ENCODE results near the gene PRKCH. TPM values are rescaled to one million over a fixed set of nuclear protein-coding genes. Genes with fewer than 3 reads are reported as not detected.

Gene PRKCH
- total RNA-seq, 1 experiment from 2014 or later = 10.3 TPM

- H3K36me3 Mint-ChIP-seq = no peaks in the 10 kb centered on the region
These were observed 134.0 kb downstream of the PRKCH start for GRCh38 chr14:61455351-61455750.

DNA sequence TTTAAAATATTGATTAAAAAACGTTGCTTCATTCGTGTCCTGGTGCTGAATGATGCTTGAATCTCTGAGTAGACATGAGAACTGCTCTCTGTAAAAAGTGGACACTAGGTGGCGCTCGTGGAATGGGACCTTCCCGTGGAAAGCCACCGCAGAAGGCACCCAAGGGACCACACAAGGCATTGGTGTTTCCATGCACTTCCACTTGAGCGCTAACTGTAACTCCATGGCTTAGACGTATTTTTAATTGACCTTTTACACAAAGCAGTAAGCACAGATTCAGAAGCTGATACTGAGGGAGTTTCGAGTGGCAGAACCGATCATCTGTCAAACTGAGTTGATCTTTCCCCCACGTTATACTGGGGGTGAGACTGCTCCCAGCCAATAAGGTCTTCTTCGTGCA, 135.3 kb downstream of the PRKCH start:
- H3K4me1 Mint-ChIP-seq = peaks cover 15% of the 10 kb centered on the region
- no peaks in the 10 kb centered on the region for H3K27me3 Mint-ChIP-seq (ENCODE audit: low read depth)
- DNase-seq (ENCODE audit: low spot score) (peak; percentile 77), ATAC-seq (peak; percentile 77)
- ChIA-PET POLR2A (no interaction called here), CTCF (no interaction called here)
- TF ChIP-seq CTCF (IDR thresholded peaks at IDR 0.05) (peak; percentile 77), OVOL2 (CRISPR knock-in tag; IDR thresholded peaks at IDR 0.05; ENCODE audit: borderline replicate concordance) (no peak), CBFB (CRISPR knock-in tag; IDR thresholded peaks at IDR 0.05; ENCODE audit: low read depth) (no peak), ZNF423 (CRISPR knock-in tag; IDR thresholded peaks at IDR 0.05) (peak; percentile 89)
- TF ChIP-seq, protein P1, sequence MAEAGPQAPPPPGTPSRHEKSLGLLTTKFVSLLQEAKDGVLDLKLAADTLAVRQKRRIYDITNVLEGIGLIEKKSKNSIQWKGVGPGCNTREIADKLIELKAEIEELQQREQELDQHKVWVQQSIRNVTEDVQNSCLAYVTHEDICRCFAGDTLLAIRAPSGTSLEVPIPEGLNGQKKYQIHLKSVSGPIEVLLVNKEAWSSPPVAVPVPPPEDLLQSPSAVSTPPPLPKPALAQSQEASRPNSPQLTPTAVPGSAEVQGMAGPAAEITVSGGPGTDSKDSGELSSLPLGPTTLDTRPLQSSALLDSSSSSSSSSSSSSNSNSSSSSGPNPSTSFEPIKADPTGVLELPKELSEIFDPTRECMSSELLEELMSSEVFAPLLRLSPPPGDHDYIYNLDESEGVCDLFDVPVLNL (CRISPR knock-in tag; IDR thresholded peaks at IDR 0.05; ENCODE audit: borderline replicate concordance, low read depth) = no peak
- H3K9me3 Mint-ChIP-seq = peaks cover 3% of the 10 kb centered on the region
- H3K4me3 Mint-ChIP-seq = no peak overlapping the region
- H3K27ac Mint-ChIP-seq = no peak overlapping the region
- no peaks in the 10 kb centered on the region for H3K36me3 Mint-ChIP-seq

More at GRCh38 chr14:61455351-61455750, 134.0 kb downstream of the PRKCH start:
- ATAC-seq = no peak
- H3K27me3 Mint-ChIP-seq (ENCODE audit: low read depth) = no peaks in the 10 kb centered on the region
- TF ChIP-seq TP53 (CRISPR knock-in tag; IDR thresholded peaks at IDR 0.05) (no peak), NFYB (CRISPR knock-in tag; conservative IDR thresholded peaks at IDR 0.05; ENCODE audit: low read depth) (no peak), TCF7 (CRISPR knock-in tag; IDR thresholded peaks at IDR 0.05; ENCODE audit: low read depth) (no peak)
- peaks cover 14% of the 10 kb centered on the region for H3K4me1 Mint-ChIP-seq
- CTCF ChIA-PET = interaction anchor here (1.2 kb wide), 1 partner anchor 382 kb away, joined by 4 read pairs; no protein-coding TSS in a partner anchor
- no peak for DNase-seq (ENCODE audit: low spot score)
- POLR2A ChIA-PET = no interaction called here
- H3K27ac Mint-ChIP-seq = no peak overlapping the region
- no peak overlapping the region for H3K4me3 Mint-ChIP-seq
- H3K9me3 Mint-ChIP-seq = peaks cover 3% of the 10 kb centered on the region

DNA sequence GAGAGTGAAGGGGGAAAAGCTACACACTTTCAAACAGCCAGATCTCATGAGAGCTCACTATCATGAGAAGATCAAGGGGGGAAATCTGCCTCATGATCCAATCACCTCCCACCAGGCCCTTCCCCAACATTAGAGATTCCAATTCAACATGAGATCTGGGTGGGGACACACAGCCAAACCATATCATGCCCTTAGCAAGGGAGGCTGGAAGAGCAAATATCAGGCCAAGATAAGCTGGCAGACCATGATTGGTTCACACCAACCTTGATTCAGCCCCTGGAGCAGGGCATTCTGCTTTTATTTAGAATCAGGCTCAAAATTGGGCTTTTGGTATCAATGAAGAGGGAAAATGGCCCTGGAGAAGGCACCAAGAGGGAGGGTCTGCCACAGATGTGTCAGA, 137.4 kb downstream of the PRKCH start:
- ChIA-PET POLR2A (no interaction called here), CTCF (no interaction called here)
- no peak for DNase-seq (ENCODE audit: low spot score)
- no peak for ATAC-seq
- Mint-ChIP-seq H3K27me3 (ENCODE audit: low read depth) (no peaks in the 10 kb centered on the region), H3K4me3 (no peak overlapping the region), H3K36me3 (no peaks in the 10 kb centered on the region), H3K9me3 (peaks cover 3% of the 10 kb centered on the region), H3K27ac (no peak overlapping the region), H3K4me1 (peaks cover 12% of the 10 kb centered on the region)
- TF ChIP-seq FOXK1 (CRISPR knock-in tag; IDR thresholded peaks at IDR 0.05) (no peak), ZNF671 (CRISPR knock-in tag; IDR thresholded peaks at IDR 0.05) (no peak), GABPB1 (CRISPR knock-in tag; IDR thresholded peaks at IDR 0.05) (no peak), NR2C2 (CRISPR knock-in tag; IDR thresholded peaks at IDR 0.05) (no peak), STAT6 (CRISPR knock-in tag; conservative IDR thresholded peaks at IDR 0.05; ENCODE audit: low read depth) (no peak), FOXJ3 (CRISPR knock-in tag; IDR thresholded peaks at IDR 0.05; ENCODE audit: borderline replicate concordance) (no peak)
- TF ChIP-seq, protein P2, sequence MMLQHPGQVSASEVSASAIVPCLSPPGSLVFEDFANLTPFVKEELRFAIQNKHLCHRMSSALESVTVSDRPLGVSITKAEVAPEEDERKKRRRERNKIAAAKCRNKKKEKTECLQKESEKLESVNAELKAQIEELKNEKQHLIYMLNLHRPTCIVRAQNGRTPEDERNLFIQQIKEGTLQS (CRISPR knock-in tag; conservative IDR thresholded peaks at IDR 0.05) = no peak
- TF ChIP-seq, protein P3, sequence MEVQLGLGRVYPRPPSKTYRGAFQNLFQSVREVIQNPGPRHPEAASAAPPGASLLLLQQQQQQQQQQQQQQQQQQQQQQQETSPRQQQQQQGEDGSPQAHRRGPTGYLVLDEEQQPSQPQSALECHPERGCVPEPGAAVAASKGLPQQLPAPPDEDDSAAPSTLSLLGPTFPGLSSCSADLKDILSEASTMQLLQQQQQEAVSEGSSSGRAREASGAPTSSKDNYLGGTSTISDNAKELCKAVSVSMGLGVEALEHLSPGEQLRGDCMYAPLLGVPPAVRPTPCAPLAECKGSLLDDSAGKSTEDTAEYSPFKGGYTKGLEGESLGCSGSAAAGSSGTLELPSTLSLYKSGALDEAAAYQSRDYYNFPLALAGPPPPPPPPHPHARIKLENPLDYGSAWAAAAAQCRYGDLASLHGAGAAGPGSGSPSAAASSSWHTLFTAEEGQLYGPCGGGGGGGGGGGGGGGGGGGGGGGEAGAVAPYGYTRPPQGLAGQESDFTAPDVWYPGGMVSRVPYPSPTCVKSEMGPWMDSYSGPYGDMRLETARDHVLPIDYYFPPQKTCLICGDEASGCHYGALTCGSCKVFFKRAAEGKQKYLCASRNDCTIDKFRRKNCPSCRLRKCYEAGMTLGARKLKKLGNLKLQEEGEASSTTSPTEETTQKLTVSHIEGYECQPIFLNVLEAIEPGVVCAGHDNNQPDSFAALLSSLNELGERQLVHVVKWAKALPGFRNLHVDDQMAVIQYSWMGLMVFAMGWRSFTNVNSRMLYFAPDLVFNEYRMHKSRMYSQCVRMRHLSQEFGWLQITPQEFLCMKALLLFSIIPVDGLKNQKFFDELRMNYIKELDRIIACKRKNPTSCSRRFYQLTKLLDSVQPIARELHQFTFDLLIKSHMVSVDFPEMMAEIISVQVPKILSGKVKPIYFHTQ (CRISPR knock-in tag; IDR thresholded peaks at IDR 0.05) = no peak
- TF ChIP-seq, protein P1 (CRISPR knock-in tag; IDR thresholded peaks at IDR 0.05; ENCODE audit: borderline replicate concordance, low read depth) = no peak

Data from WTC11 (cell line).